OCI-LY1 (cell line): Measurements from ENCODE around the gene GAMT.

Experiments used
- EZH2 ChIP-seq: fragments of 200-600 bp; sonication (generic), shearing (Covaris generic); IDR thresholded peaks from 2 replicates; pipeline ENCODE4 v1.8.0; 2017; ENCODE audit warnings: borderline replicate concordance, mixed run types, mild to moderate bottlenecking, antibody characterized with exemption, low read length, moderate library complexity, mixed read lengths
- TF ChIP-seq, protein P1 (sequence below): fragments of 200-600 bp; sonication (generic), shearing (Covaris generic); IDR thresholded peaks from 2 replicates; pipeline ENCODE4 v1.5.1; 2017; ENCODE audit warnings: mild to moderate bottlenecking, antibody characterized with exemption, low read length, moderate library complexity, mixed read lengths

DNA sequence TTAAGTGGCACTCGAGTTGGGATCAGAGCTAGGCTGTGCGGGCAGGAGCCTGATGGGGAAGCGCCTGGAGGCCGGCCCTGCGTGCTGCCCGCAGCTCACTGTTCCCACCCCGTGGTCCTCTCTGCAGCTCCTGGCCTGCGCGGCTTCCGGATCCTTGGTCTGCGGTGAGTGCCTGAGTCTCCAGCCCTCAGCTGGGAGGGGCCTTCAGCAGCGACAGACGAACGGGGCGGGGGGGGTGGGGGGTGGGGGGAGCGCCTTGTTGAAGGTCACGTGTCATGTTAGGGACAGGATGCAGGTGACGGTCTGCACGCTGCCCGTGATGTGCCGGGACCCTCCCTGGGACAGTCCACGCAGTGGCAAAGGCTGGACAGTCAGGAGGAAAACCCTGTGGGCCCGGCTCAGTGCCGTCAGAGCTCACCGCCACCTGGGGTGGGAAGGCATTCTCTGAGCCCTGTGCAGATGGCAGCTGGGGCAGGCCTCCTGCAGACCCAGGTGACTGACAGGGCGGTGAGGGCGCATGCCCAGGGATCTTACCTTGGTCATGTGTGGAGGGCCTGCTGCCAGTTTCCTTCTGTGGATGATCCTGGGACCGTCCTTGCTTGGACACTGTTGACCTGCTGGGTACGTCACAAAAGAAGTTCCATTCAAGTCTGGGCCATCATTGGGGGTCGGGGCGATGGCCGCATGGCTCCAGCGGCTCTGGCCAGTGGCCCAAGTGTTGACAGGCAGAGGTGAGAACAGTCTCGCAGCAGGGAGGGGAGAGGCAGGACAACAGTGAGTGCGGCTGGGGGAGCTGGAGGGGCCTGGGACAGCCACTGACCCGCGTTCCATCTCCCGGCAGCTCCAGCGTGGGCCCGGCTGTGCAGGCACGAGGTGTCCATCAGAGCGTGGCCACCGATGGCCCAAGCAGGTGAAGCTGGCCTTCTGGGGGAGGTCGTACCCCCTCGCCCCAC is 13.4 kb downstream of the GAMT start:
- TF ChIP-seq, protein P1, sequence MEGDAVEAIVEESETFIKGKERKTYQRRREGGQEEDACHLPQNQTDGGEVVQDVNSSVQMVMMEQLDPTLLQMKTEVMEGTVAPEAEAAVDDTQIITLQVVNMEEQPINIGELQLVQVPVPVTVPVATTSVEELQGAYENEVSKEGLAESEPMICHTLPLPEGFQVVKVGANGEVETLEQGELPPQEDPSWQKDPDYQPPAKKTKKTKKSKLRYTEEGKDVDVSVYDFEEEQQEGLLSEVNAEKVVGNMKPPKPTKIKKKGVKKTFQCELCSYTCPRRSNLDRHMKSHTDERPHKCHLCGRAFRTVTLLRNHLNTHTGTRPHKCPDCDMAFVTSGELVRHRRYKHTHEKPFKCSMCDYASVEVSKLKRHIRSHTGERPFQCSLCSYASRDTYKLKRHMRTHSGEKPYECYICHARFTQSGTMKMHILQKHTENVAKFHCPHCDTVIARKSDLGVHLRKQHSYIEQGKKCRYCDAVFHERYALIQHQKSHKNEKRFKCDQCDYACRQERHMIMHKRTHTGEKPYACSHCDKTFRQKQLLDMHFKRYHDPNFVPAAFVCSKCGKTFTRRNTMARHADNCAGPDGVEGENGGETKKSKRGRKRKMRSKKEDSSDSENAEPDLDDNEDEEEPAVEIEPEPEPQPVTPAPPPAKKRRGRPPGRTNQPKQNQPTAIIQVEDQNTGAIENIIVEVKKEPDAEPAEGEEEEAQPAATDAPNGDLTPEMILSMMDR: no peak
- no peak for TF ChIP-seq EZH2
